OCI-LY7 (cell line): ENCODE data around the gene PSMD2.

Experiments
- EZH2phosphoT487 ChIP-seq: fragments of 200-600 bp; sonication (generic); IDR thresholded peaks from 2 replicates; pipeline ENCODE4 v1.6.1; 2018; ENCODE audit warnings: low read depth, borderline replicate concordance, mild to moderate bottlenecking, mixed run types, antibody characterized with exemption, low read length, moderate library complexity, mixed read lengths
- TF ChIP-seq, protein P1 (sequence below): fragments of 200-600 bp; sonication (generic); conservative IDR thresholded peaks from 2 replicates; pipeline ENCODE4 v1.5.1; 2014; ENCODE audit warnings: mild to moderate bottlenecking, antibody characterized with exemption, low read length, moderate library complexity, mixed read lengths

GRCh38 chr3:184308744-184309143 is 9.7 kb downstream of the PSMD2 start:
- TF ChIP-seq, protein P1, sequence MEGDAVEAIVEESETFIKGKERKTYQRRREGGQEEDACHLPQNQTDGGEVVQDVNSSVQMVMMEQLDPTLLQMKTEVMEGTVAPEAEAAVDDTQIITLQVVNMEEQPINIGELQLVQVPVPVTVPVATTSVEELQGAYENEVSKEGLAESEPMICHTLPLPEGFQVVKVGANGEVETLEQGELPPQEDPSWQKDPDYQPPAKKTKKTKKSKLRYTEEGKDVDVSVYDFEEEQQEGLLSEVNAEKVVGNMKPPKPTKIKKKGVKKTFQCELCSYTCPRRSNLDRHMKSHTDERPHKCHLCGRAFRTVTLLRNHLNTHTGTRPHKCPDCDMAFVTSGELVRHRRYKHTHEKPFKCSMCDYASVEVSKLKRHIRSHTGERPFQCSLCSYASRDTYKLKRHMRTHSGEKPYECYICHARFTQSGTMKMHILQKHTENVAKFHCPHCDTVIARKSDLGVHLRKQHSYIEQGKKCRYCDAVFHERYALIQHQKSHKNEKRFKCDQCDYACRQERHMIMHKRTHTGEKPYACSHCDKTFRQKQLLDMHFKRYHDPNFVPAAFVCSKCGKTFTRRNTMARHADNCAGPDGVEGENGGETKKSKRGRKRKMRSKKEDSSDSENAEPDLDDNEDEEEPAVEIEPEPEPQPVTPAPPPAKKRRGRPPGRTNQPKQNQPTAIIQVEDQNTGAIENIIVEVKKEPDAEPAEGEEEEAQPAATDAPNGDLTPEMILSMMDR = no peak
- TF ChIP-seq EZH2phosphoT487 = no peak
